Measurements from ENCODE around the gene WDR75. TPM values are rescaled to one million over a fixed set of nuclear protein-coding genes. Genes with fewer than 3 reads are reported as not detected.
A peak's percentile ranks its signal among the peaks of the same experiment; 100 is the strongest.

WDR75 gene
- total and polyA plus RNA-seq, 9 of the 15 experiments (the other 6 are each of a cell fraction or from before 2014, with no cell fraction given) = 50.9 to 111 (median 76.4) TPM

GRCh38 chr2:189413249-189413648 is 28.0 kb upstream of the WDR75 start:
- Histone ChIP-seq H3K27me3 (ENCODE audit: control insufficient read depth in 2 of 2, insufficient read depth in 2 of 2, low read length in 2 of 2) (no peaks in the 10 kb centered on the region), H3K4me1 (replicated peaks in 1 of 2; ENCODE audit: control insufficient read depth in 2 of 2, insufficient read depth in 2 of 2, low read length in 2 of 2) (no peaks in the 10 kb centered on the region), H3K36me3 (ENCODE audit: control insufficient read depth, insufficient read depth, low read length) (no peaks in the 10 kb centered on the region), H2AFZ (ENCODE audit: low read depth, low read length) (no peak overlapping the region), H4K20me1 (replicated peaks; ENCODE audit: control insufficient read depth, insufficient read depth, low read length) (no peaks in the 10 kb centered on the region), H3K79me2 (ENCODE audit: control insufficient read depth, insufficient read depth, low read length) (no peaks in the 10 kb centered on the region), H3K9ac (ENCODE audit: insufficient read depth in 1 of 2, low read depth in 2 of 2, low read length in 2 of 2) (no peak overlapping the region), H3K4me3 (no peak overlapping the region), H3K9me3 (replicated peaks; ENCODE audit: control insufficient read depth, insufficient read depth, low read depth, low read length) (no peaks in the 10 kb centered on the region), H3K9me1 (ENCODE audit: control insufficient read depth, insufficient read depth, low read length) (no peaks in the 10 kb centered on the region), H3K4me2 (ENCODE audit: insufficient read depth, low read length) (no peak overlapping the region), H3K27ac (ENCODE audit: extremely low read depth, low read depth, low read length) (no peak overlapping the region)
- no peak for ATAC-seq
- BruUV-seq (replicated peaks) = no TSS peak
- no peak for FAIRE-seq
- 0 out of 2 replicates have a peak, but pooled peaks have one; percentile 52 for TF ChIP-seq PHF21A (IDR thresholded peaks at IDR 0.05; ENCODE audit: borderline replicate concordance, low read depth)
- no peak for TF ChIP-seq HNRNPH1 (optimal IDR thresholded peaks at IDR 0.05; ENCODE audit: low read depth, low read length)
- TF ChIP-seq KDM1A (IDR thresholded peaks at IDR 0.05) = peak; percentile 61 to 65
- no peak for DNase-seq (ENCODE audit: extremely low read depth in 1 of 4, low spot score in 3 of 4)
- POLR2A ChIA-PET = no interaction called here
- intact Hi-C loops (cut with micrococcal nuclease) (loop anchor here (2.0 to 10.0 kb wide), 6 partner anchors 66 to 1831 kb away; no protein-coding TSS in a partner anchor), in situ Hi-C loops (cut with MboI) (loop anchor here (25.0 kb wide), 1 partner anchor 1901 kb away; no protein-coding TSS in a partner anchor)
- CTCF ChIA-PET (ENCODE audit: low intra/inter-chr PET ratio) = interaction anchor here (0.7 to 1.9 kb wide), 2 partner anchors 270 to 889 kb away, joined by 3 to 9 read pairs; no protein-coding TSS in a partner anchor
- WGBS (ENCODE audit: insufficient coverage, low coverage, missing lambda C conversion rate) = 0% methylated on average over 4 of the region's 4 CpGs

GRCh38 chr2:189421644-189422043 is 19.6 kb upstream of the WDR75 start:
- WGBS (ENCODE audit: insufficient coverage, low coverage, missing lambda C conversion rate) = 0% methylated on average over 1 of the region's 1 CpG
- Histone ChIP-seq H3K4me2 (ENCODE audit: insufficient read depth, low read length) (no peak overlapping the region), H3K9me3 (replicated peaks; ENCODE audit: control insufficient read depth, insufficient read depth, low read depth, low read length) (no peaks in the 10 kb centered on the region), H3K36me3 (ENCODE audit: control insufficient read depth, insufficient read depth, low read length) (no peaks in the 10 kb centered on the region), H3K27ac (ENCODE audit: extremely low read depth, low read depth, low read length) (no peak overlapping the region), H3K4me1 (replicated peaks in 1 of 2; ENCODE audit: control insufficient read depth in 2 of 2, insufficient read depth in 2 of 2, low read length in 2 of 2) (peaks cover 0 to 5% of the 10 kb centered on the region in 2 experiments; a peak in 2 of 5 replicates), H4K20me1 (replicated peaks; ENCODE audit: control insufficient read depth, insufficient read depth, low read length) (no peaks in the 10 kb centered on the region), H2AFZ (ENCODE audit: low read depth, low read length) (no peak overlapping the region), H3K9me1 (ENCODE audit: control insufficient read depth, insufficient read depth, low read length) (no peaks in the 10 kb centered on the region), H3K79me2 (ENCODE audit: control insufficient read depth, insufficient read depth, low read length) (no peaks in the 10 kb centered on the region), H3K9ac (ENCODE audit: insufficient read depth in 1 of 2, low read depth in 2 of 2, low read length in 2 of 2) (no peak overlapping the region), H3K27me3 (ENCODE audit: control insufficient read depth in 2 of 2, insufficient read depth in 2 of 2, low read length in 2 of 2) (no peaks in the 10 kb centered on the region), H3K4me3 (no peak overlapping the region)
- ChIA-PET CTCF (ENCODE audit: low intra/inter-chr PET ratio) (no interaction called here), POLR2A (interaction anchor here (0.6 to 2.4 kb wide), 2 partner anchors 19 to 125 kb away, joined by 3 to 5 read pairs; no protein-coding TSS in a partner anchor)
- in situ Hi-C loops (cut with MboI) = loop anchor here (25.0 kb wide), 1 partner anchor 1909 kb away; no protein-coding TSS in a partner anchor
- no peak for FAIRE-seq
- no peak for DNase-seq (ENCODE audit: extremely low read depth in 1 of 4, low spot score in 3 of 4)
- TF ChIP-seq TAF9B (IDR thresholded peaks at IDR 0.05; ENCODE audit: partially characterized antibody) (no peak), MTA2 (IDR thresholded peaks at IDR 0.05; ENCODE audit: low read depth) (no peak), RBM14 (IDR thresholded peaks at IDR 0.05; ENCODE audit: borderline replicate concordance, insufficient read depth, low read depth, low read length) (no peak), NFIX (CRISPR knock-in tag; IDR thresholded peaks at IDR 0.05; ENCODE audit: low read depth) (0 out of 2 replicates have a peak, but pooled peaks have one; percentile 24), SRSF9 (IDR thresholded peaks at IDR 0.05; ENCODE audit: borderline replicate concordance, low read depth, low read length) (no peak), NCOA6 (IDR thresholded peaks at IDR 0.05) (no peak), ZNF561 (CRISPR knock-in tag; conservative IDR thresholded peaks at IDR 0.05) (no peak), ZNF699 (CRISPR knock-in tag; IDR thresholded peaks at IDR 0.05; ENCODE audit: insufficient replicate concordance) (no peak), NR3C1 (CRISPR knock-in tag; IDR thresholded peaks at IDR 0.05) (no peak), HMGN3 (IDR thresholded peaks at IDR 0.05; ENCODE audit: borderline replicate concordance, extremely low read depth, insufficient read length, low read depth, low read length) (no peak), NFIC (IDR thresholded peaks at IDR 0.05) (peak; percentile 82), PHF8 (IDR thresholded peaks at IDR 0.05; ENCODE audit: borderline replicate concordance, low read length) (no peak), PTBP1 (IDR thresholded peaks at IDR 0.05; ENCODE audit: low read depth, low read length) (no peak), ILF3 (IDR thresholded peaks at IDR 0.05; ENCODE audit: borderline replicate concordance) (no peak)
- intact Hi-C loops (cut with micrococcal nuclease) = no loop called here
- no peak for ATAC-seq
- BruUV-seq (replicated peaks) = no TSS peak
